ENCODE measurements around the gene MRGPRX2. TPM values are rescaled to one million over a fixed set of nuclear protein-coding genes. Genes with fewer than 3 reads are reported as not detected.

Gene MRGPRX2
- total and polyA plus RNA-seq, 2 of the 13 experiments (the other 11 are each of a cell fraction or from before 2014, with no cell fraction given): not detected

DNA sequence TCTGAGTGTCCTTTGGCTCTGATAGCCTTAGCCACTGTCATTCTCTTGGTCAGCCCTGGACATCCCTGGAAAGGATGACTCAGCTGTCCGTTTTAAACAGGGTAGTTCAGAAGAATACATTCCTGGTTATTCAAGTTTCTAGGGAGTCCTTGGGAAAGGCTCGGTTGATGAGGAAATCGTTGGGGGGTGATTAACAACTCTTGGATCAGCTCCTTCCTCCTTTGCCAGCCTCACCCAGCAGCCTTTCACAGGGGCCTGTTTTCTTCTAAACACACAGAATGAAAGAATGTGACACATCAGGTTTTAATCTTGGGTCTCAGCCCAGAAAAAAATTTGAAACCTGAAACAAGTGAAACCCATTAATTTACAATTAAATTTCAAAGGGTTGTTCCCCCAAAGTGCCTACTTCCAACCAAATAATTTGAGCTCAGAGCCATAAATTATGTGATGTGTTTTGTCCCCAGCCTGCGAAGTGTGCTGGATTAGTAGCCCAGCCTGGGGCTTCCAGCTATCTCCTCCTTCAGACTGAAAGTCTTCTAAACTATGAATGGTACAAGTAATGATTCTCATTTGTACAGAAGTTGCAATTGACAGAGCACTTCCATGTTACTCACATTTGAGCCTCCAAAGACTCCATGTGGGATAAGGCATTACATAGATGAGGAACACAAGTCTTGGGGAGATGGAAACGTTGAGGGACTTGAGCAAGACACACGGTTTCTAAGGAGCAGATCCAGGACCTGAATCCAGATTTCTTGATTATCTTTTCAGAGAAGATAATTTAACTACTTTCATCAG is 19.3 kb upstream of the MRGPRX2 start:
- CTCF ChIA-PET (ENCODE audit: low intra/inter-chr PET ratio, low total read pairs): no interaction called here
- Histone ChIP-seq H3K9me3 (ENCODE audit: low read length) (no peaks in the 10 kb centered on the region), H3K27ac (ENCODE audit: extremely low read length, insufficient read depth, low read length) (no peak overlapping the region), H3K27me3 (ENCODE audit: control insufficient read depth in 1 of 2, insufficient read depth in 2 of 2, low read length in 2 of 2) (peaks cover 0 to 2% of the 10 kb centered on the region in 2 experiments; a peak in 1 of 5 replicates), H3K36me3 (replicated peaks in 1 of 2; ENCODE audit: control insufficient read depth in 1 of 2, insufficient read depth in 2 of 2, low read length in 2 of 2) (no peaks in the 10 kb centered on the region), H3K4me2 (ENCODE audit: low read depth, low read length) (no peak overlapping the region), H3K4me1 (ENCODE audit: insufficient read depth, low read length) (peaks cover 5% of the 10 kb centered on the region; the same call in 1 of the 2 replicates), H2AFZ (ENCODE audit: low read length) (no peak overlapping the region), H3K9ac (ENCODE audit: insufficient read depth, low read depth, low read length) (no peak overlapping the region), H4K20me1 (ENCODE audit: insufficient read depth, low read length) (no peaks in the 10 kb centered on the region), H3K4me3 (replicated peaks in 1 of 3; ENCODE audit: insufficient read depth in 1 of 3, low read depth in 2 of 3, low read length in 3 of 3) (no peak overlapping the region), H3K79me2 (ENCODE audit: insufficient read depth, low read length) (no peaks in the 10 kb centered on the region)
- 0% methylated on average over 6 of the region's 6 CpGs for WGBS (ENCODE audit: low lambda C conversion rate)
- no TSS peak for BruUV-seq (replicated peaks)
- DNase-seq (ENCODE audit: low spot score): no peak
- TF ChIP-seq SKI (IDR thresholded peaks at IDR 0.05; ENCODE audit: partially characterized antibody) (no peak), CBFB (CRISPR knock-in tag; IDR thresholded peaks at IDR 0.05) (no peak), DPF2 (CRISPR knock-in tag; IDR thresholded peaks at IDR 0.05; ENCODE audit: borderline replicate concordance, low read depth) (no peak), ZMAT3 (CRISPR knock-in tag; conservative IDR thresholded peaks at IDR 0.05) (no peak), NCOA1 (CRISPR knock-in tag; IDR thresholded peaks at IDR 0.05) (no peak), MYC (CRISPR knock-in tag; IDR thresholded peaks at IDR 0.05; ENCODE audit: borderline replicate concordance) (no peak), ZSCAN12 (CRISPR knock-in tag; IDR thresholded peaks at IDR 0.05) (no peak), RFX5 (IDR thresholded peaks at IDR 0.05; ENCODE audit: low read depth, low read length) (no peak)
- TF ChIP-seq, protein P1, sequence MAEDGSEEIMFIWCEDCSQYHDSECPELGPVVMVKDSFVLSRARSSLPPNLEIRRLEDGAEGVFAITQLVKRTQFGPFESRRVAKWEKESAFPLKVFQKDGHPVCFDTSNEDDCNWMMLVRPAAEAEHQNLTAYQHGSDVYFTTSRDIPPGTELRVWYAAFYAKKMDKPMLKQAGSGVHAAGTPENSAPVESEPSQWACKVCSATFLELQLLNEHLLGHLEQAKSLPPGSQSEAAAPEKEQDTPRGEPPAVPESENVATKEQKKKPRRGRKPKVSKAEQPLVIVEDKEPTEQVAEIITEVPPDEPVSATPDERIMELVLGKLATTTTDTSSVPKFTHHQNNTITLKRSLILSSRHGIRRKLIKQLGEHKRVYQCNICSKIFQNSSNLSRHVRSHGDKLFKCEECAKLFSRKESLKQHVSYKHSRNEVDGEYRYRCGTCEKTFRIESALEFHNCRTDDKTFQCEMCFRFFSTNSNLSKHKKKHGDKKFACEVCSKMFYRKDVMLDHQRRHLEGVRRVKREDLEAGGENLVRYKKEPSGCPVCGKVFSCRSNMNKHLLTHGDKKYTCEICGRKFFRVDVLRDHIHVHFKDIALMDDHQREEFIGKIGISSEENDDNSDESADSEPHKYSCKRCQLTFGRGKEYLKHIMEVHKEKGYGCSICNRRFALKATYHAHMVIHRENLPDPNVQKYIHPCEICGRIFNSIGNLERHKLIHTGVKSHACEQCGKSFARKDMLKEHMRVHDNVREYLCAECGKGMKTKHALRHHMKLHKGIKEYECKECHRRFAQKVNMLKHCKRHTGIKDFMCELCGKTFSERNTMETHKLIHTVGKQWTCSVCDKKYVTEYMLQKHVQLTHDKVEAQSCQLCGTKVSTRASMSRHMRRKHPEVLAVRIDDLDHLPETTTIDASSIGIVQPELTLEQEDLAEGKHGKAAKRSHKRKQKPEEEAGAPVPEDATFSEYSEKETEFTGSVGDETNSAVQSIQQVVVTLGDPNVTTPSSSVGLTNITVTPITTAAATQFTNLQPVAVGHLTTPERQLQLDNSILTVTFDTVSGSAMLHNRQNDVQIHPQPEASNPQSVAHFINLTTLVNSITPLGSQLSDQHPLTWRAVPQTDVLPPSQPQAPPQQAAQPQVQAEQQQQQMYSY (CRISPR knock-in tag; IDR thresholded peaks at IDR 0.05): no peak
- no peak for ATAC-seq
- POLR2A ChIA-PET: no interaction called here
- no peak for FAIRE-seq
- in situ Hi-C loops (cut with HindIII; ENCODE audit: extremely low pct_ligation_motif_present, low pct_unique_long_range_greater_than_20kb): loop anchor here (10.0 kb wide), 2 partner anchors 655 to 825 kb away; no protein-coding TSS in a partner anchor
- intact Hi-C loops (cut with micrococcal nuclease; ENCODE audit: unreplicated experiment): loop anchor here (10.0 kb wide), 1 partner anchor 175 kb away; no protein-coding TSS in a partner anchor
